GM21381 (cell line): Measurements from ENCODE around the gene HPCAL4.

ENCODE experiments used
- ATAC-seq: cut with Tn5 transposase; IDR thresholded peaks from one replicate; pipeline ENCODE4 v1.9.1; 2021; ENCODE audit warnings: mild to moderate bottlenecking, moderate library complexity; ENCODE audit not compliant: unreplicated experiment

HPCAL4 gene

DNA sequence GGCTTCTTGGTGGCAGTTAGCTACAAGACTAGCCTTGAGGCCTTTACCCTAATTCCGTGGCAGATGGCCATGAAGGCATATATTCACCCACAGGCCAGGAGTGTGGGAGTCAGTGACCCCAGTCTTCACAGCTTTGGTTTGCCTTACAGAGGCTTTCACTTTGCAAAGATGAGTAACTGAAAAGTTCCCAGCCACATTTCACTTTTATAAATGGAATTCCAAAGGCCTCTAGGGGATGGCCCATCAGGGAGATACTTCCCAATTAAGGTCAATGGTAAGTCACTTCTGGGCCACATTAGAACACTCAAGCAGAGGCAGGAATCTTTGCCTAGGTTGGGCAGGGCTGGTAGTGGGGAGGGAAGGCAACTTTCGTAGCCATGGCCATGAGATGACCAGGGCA lies 38.7 kb downstream of the HPCAL4 start:
- no peak for ATAC-seq

GRCh38 chr1:39652105-39652504 lies 39.1 kb downstream of the HPCAL4 start:
- ATAC-seq: no peak

DNA sequence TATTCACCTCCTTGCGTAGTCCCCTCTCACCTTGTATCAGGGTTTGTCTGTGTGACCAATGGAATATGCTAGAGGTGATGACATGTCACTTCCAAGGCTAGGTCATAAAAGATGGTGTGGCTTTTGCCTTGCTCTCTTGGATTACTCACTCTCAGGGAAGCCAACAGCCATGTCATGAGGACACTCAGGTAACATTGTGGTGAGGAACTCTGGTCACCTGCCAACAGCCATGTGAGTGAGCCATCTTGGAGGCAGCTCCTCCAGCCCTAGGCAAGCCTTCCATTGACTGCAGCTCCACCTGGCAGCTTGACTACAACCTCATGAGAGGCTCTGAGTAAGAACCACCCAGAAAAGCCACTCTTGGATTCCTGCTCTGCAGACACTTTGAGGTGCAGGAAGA lies 40.8 kb downstream of the HPCAL4 start:
- no peak for ATAC-seq

- no peak for ATAC-seq
Observed at GRCh38 chr1:39649636-39650185, 41.5 kb downstream of the HPCAL4 start.

DNA sequence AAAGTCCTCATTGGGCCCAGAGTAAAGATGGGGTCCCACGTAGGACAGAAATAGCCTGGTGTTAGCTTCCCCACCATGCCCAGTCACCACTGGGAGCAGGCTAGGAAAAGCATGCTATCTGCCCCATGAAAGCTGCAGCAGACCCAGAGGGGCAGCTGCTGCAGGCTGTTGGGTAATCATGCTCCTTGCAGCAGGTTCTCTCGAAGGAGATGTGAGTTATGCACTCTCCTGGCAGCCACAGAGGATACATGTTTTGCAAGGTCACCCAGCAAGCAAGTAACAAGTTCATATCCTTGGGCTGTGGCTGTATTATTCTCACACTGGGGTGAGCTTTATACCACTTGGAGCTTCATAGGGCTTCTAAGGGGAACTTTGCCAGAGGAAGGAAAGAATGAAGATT lies 42.7 kb downstream of the HPCAL4 start:
- no peak for ATAC-seq

DNA sequence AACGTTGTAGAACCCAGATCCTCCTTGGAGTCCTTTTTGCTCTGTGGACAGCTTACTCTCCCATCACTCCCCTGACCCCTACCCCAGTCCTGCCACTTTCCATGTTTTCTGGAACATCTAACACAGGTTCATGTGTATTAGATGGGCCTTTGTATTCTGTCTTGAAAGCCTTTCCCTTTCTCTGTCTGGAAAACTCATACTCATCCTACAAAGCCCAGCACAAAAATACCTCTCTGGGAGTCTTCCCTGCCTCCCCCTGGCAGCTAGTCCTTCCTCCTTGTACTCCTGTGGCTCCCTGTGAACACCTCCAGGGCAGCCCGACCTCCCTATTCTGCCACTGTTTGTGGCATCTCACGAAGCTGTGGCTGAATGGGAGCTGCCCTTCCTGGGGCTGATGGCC lies 44.0 kb downstream of the HPCAL4 start:
- no peak for ATAC-seq

DNA sequence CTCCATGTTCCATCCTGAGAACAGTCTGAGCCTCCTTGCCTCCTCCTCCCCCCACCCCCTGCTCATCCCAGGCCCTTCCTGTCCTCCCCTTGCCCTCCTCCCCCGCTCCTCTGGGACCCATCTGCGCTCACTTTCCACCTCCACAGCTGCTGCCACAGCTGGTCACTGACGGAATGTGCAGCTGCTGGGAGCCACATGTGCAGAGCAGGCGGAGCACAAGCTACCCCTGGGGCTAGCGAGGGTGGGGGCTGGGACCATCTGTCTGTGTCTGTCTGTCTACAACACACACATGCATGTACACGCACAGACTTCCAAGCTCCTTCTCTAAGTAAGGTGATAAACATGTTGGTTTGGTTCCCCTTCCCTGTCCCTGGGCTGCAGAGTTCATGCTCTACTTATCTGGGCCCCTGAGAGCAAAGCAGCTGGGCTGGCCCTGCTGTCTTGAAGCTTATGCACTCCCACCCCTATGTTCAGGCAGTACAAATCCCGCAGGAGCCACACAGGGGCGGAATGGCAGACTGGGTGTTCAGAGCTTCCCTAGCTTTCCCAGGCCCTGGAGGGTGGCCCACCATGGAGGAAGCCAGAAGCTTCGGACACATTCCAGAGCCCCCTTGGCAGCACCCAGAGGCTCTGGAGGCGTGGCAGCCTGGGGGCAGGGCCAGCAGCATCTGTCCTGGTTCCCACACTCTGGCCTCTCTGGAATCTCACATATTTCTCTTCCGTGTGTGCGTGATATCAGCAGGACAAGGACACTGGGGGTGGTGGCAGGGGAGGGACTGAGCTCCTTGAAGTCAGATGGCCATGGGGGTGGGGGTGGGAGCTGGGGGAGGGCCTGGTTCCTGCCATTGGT lies 44.8 kb downstream of the HPCAL4 start:
- ATAC-seq: no peak

GRCh38 chr1:39645411-39646043 lies 45.7 kb downstream of the HPCAL4 start:
- no peak for ATAC-seq

DNA sequence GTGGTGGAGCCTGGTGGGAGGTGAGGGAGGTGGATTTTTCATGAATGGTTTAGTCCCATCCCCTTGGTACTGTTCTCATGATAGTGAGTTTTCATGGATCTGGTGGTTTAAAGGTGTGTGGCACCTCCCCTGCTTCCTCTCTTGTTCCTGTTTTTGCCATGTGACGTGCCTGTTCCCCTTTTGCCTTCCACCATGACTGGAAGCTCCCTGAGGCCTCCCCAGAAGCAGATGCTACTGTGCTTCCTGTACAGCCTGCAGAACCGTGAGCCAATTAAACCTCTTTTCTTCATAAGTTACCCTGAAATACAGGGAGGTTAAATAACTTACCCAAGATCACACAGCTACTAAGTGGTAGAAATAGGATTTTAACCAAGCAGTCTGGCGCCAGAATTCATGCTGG lies 47.5 kb downstream of the HPCAL4 start:
- ATAC-seq: no peak

DNA sequence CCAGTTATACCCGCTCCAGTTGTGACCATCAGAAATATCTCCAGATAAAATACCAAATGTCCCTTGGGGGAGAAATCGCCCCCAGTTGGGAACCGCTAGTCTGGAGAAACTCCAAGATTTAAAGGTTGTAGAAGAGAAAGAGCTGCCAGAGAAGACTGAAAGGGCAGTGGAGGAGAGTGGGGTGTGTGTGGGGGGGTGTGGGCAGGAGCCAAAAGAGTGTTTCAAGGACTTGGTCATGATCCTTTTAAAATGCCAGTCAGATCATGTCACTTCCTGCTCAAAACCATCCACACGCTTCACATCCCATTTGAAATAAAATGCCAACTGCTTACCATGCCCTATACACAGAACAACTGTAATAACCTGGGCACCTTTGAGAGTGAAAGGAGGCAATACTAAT lies 48.4 kb downstream of the HPCAL4 start:
- ATAC-seq: no peak

DNA sequence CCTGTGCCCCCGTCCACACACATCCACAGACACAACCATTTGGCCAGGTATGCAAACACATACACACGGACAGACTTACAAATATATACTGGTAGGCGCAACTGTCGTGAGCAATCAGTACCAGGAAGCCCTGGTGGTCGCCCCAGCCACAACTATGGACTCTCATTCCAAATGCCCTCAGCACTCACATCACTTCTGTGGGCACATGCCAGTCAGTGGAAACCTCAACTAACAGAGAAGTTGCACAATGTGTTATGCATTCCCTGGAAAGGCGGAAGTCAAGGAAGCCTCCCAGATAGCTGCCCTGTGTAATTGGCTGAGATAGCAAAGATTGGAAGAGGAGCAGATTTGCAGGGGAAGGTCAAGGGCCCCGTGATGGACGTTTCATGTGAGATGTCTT lies 50.4 kb downstream of the HPCAL4 start:
- ATAC-seq: no peak

- no peak for ATAC-seq
Observed at GRCh38 chr1:39639305-39640130, 51.7 kb downstream of the HPCAL4 start, which contains the start of gene HEYL. HEYL (minus strand) TSS chr1:39639643; CDS start chr1:39639625, 18 bp downstream.

- no peak for ATAC-seq
Observed at GRCh38 chr1:39638965-39639304, 52.3 kb downstream of the HPCAL4 start.

DNA sequence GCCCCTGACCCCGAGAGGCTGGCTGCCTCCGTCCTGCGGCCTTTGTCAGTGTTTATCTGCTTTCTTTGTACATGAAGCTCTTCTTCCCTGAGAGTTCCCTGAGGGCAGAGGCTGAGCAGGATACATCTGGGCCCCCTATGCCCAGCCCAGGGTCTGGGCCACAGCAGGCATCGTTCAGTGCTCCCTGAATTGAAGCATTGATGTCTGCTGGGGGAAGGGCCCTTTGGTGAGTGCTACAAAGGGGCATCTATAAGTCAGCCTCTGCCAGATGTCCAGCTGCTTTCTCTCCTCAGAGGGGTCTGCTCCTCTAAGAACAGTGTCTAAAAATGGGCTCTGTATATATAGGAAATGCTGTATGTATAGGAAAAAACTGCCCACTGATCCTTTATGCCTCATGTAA lies 53.9 kb downstream of the HPCAL4 start:
- no peak for ATAC-seq

- ATAC-seq: no peak
Observed at GRCh38 chr1:39635871-39636210, 55.4 kb downstream of the HPCAL4 start.

DNA sequence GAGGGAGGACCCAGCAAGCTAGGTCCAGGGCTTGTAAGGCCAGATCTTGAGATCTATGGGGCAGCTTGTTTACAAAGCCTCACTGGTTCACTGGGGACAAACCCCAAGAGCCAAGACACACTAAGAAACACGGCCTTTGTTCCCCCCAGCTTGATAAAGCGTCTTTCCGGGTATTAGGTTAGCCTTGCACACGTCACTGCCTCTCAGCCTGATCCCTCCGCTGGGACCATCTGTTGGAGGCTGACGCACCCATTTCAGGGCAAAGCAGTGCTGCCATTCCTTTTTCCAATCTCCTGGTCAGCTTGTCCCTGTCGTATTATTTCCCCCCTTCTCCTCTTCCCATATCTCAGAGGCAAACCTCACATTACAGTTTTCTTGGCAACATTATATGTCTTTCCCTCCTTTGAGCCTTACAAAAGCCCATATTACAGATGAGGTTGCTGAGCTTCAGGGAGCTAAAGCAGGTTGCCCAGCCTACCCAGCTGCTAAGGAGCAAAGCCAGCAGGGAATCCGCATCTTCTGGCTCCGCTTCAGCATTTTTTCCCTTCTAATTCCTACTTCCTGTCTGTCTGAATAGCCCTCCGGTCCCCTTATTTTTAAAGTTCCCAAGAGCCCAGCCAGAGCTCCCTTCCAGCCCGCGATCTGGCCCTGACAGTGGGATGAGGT lies 55.9 kb downstream of the HPCAL4 start:
- no peak for ATAC-seq

DNA sequence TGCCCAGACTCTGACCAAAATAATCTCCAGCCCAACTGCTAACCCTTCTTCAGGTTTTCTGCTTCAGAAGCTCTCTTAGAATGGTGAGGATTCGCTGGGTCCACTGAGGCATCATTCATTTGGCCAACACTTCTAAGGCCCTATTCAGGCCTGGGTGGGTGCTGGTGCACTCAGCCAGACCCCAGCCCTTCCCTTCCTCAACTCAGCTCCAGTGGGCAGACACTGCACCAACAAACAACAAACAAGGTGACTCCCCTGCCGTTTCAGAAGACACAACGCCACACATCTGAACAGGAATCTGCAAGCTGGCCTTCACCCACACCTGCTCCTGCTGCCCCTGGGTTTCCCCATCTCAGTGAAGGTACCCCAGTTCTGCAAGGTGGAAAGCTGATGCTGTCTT lies 57.8 kb downstream of the HPCAL4 start:
- no peak for ATAC-seq

- ATAC-seq: no peak
Observed at GRCh38 chr1:39632682-39633417, 58.4 kb downstream of the HPCAL4 start.

DNA sequence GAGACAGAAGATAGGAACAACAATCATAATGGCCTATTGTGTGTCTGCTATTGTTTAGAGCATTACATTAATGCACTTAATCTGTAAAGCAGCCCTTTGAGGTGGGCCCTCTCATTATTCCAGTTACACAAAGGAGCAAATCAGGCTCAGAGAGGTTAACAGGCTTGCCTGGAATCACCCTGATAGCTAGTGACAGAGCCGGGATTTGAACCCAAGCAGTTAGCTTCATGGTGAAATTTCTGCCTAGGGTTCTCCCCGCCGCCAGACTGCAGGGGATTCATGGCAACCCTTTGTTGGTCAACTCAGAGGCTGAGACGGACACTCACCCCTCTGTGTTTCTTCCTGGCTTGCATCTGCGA lies 58.9 kb downstream of the HPCAL4 start:
- no peak for ATAC-seq
